HUES6 (cell line): ENCODE data around the gene ABHD10.
A peak's percentile ranks its signal among the peaks of the same experiment; 100 is the strongest.

Experiments used
- H3K27ac ChIP-seq: 2 replicates; pipeline ENCODE4 v1.7.0; 2013; ENCODE audit warnings: low read depth, mild to moderate bottlenecking, low read length, inconsistent platforms
- H3K27me3 ChIP-seq: 2 replicates; pipeline ENCODE4 v1.6.1; 2013; ENCODE audit warnings: low read length; ENCODE audit not compliant: control insufficient read depth, insufficient read depth
- H3K36me3 ChIP-seq: 2 replicates; pipeline ENCODE4 v1.6.1; 2013; ENCODE audit warnings: low read length; ENCODE audit not compliant: control insufficient read depth, insufficient read depth
- H3K4me1 ChIP-seq: 2 replicates; pipeline ENCODE4 v1.6.1; 2013; ENCODE audit warnings: low read length; ENCODE audit not compliant: control insufficient read depth, insufficient read depth
- H3K4me3 ChIP-seq: 2 replicates; pipeline ENCODE4 v1.5.1; 2013; ENCODE audit warnings: low read depth, low read length
- H3K9ac ChIP-seq: one replicate; pipeline ENCODE4 v1.6.1; 2013; ENCODE audit warnings: mild to moderate bottlenecking, low read length
- H3K9me3 ChIP-seq: 2 replicates; pipeline ENCODE4 v1.6.1; 2013; ENCODE audit warnings: low read depth, low read length; ENCODE audit not compliant: control insufficient read depth, insufficient read depth

The ABHD10 gene

DNA sequence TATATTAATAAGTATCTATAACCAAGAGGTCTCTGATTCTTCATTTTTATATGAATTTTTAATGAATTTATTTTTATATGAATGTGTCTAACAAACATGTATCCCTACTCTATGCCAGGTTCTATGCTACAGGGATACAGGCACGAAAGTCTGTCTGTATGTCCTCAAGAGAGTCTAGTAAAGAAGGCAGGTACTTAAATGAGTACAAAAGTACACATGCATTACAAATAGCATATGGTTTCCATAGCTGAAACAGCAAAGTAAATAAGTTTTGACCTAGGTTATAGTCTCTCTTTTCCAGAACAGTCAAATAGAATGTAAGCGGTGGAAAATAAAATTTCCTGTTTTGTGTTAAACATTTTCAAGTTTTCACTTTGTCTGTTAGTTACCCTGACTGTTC lies 13.3 kb upstream of the ABHD10 start:
- Histone ChIP-seq H3K9ac (no peak overlapping the region), H3K4me3 (no peak overlapping the region), H3K9me3 (no peaks in the 10 kb centered on the region), H3K4me1 (peaks cover 7% of the 10 kb centered on the region; the same call in 1 of the 2 replicates), H3K27me3 (no peaks in the 10 kb centered on the region), H3K36me3 (peaks cover 18% of the 10 kb centered on the region), H3K27ac (no peak overlapping the region)

DNA sequence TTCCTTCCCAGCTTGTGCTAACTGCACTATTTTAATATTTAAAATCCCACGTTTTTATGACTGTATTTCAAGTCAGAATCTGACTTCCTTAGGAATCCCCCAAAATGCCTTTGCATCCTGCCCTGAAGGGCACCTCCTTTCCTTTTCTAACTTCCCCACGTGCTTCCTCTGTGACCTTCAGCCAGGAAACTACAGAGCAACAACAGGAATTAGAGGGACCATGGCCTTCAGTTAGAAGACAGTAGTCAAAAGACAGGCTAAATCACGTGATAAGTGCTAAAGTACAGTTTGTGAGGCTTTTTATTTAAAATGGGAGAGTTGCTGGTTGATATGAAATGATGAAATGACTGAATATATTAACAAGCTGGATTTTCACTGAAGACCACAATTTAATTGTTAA lies 11.8 kb upstream of the ABHD10 start:
- H3K4me1 ChIP-seq: no peaks in the 10 kb centered on the region
- H3K9ac ChIP-seq: no peak overlapping the region
- no peaks in the 10 kb centered on the region for H3K9me3 ChIP-seq
- no peak overlapping the region for H3K27ac ChIP-seq
- H3K4me3 ChIP-seq: no peak overlapping the region
- peaks cover 18% of the 10 kb centered on the region for H3K36me3 ChIP-seq
- no peaks in the 10 kb centered on the region for H3K27me3 ChIP-seq

DNA sequence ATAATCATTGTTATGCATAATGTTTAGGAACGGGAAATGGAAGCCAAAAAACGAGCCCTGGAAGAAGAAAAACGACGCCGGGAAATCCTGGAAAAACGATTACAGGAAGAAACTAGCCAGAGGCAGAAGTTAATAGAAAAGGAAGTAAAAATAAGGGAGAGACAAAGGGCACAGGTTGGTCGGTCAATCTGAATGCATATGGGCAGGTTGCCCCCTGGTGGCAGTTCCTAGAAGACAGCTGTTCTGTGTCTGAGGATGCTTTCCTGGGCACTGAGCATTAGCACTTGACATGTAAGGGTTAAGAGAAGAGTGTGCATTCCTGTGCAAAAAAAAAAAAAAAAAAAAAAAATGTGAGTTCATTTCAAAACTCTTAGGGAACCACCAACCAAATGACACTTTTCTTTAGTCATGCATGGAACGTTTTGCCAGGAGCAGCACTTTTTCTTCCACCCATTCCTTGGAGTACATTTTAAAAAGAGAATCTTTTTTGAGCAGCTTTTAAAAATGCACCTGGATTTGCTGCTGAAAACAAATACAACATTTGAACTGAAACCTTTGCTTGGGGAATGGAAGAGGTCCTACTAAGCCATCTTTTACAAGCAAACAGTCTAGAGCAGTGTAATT lies 11.1 kb upstream of the ABHD10 start:
- no peaks in the 10 kb centered on the region for H3K9me3 ChIP-seq
- no peak overlapping the region for H3K27ac ChIP-seq
- H3K9ac ChIP-seq: no peak overlapping the region
- H3K36me3 ChIP-seq: peaks cover 18% of the 10 kb centered on the region
- no peaks in the 10 kb centered on the region for H3K4me1 ChIP-seq
- no peaks in the 10 kb centered on the region for H3K27me3 ChIP-seq
- no peak overlapping the region for H3K4me3 ChIP-seq

DNA sequence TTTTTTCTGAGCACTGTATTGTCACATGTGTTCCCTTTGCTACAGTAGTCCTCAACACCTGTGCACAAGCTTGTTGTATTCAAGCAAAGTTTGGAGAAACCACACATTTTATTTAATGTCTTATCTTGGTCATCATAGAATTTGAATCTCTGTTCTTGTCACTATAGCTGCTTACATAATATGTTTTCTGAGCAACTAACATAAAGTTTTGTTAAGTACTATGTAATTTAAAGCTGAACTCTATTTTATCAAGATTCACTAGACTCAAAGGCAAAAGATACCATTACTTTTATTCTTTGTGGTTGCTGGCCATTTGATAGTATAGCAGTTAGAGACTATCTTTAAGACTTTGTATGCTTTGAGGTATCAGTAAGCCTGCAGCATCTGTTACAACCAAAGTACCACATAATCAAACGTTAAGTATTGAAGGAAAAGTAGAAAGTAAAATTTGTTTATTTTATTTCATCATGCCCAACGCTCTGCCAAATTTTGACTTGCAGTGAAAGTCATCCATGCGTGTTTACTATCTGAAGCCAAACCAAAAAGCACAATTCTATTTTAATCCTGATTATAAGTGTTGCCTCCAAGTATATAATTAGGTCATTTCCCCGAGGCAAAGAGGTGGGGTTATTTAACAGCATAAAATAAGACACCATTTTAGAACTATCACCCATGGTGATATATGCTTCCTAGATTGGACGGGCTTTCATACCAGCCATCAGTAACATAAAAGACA lies 10.3 kb upstream of the ABHD10 start:
- H3K9ac ChIP-seq: no peak overlapping the region
- peaks cover 18% of the 10 kb centered on the region for H3K36me3 ChIP-seq
- H3K27me3 ChIP-seq: no peaks in the 10 kb centered on the region
- no peaks in the 10 kb centered on the region for H3K4me1 ChIP-seq
- no peak overlapping the region for H3K4me3 ChIP-seq
- H3K9me3 ChIP-seq: no peaks in the 10 kb centered on the region
- H3K27ac ChIP-seq: no peak overlapping the region

DNA sequence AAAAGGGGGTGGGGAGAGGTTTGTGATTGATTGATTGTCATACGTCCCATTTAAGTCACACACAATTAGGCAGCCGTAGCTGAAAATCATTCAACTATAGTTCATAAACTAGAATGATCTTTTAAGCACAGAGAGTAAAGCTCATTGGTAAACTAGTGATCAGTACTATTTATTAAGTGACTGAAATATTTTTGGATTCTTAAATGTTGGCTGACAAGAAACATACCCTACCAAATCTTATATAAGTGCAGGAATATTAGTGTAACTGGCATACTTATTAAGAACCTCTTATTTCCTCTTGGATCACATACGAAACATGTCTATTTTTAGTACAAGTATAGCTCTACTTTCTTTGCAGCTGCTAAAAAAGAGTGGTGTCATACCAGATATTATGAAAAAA lies 8.4 kb upstream of the ABHD10 start:
- Histone ChIP-seq H3K4me1 (no peaks in the 10 kb centered on the region), H3K27me3 (no peaks in the 10 kb centered on the region), H3K9me3 (no peaks in the 10 kb centered on the region), H3K4me3 (no peak overlapping the region), H3K9ac (no peak overlapping the region), H3K27ac (no peak overlapping the region), H3K36me3 (peaks cover 23% of the 10 kb centered on the region)

DNA sequence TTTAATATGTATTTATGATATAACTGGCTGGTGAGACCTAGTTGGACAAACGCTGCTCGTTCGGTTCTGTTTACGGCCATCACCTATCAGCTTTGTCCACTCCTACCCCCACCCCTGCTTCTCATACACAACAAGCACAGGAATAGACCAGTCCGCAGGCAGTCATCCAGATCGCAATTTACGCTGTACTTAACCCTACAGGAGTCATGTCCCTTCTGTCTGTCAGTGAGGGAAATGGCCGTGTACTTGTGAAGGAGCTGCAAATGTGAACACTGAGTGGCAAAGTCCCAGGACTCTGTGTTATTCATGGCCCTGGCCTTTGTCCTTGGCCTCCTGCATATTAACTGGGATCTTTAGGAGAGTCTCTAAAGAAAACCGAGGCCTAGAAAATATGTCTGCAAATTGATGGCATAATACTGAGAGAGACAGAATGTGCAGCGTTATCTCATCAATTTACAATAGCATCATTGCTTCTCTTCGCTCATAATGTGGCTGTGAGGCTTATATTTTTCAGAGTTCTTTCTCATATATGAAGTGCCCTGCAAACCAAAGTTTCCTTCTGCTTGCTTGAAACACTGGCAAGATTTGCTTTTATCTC lies 7.2 kb upstream of the ABHD10 start:
- Histone ChIP-seq H3K4me1 (no peaks in the 10 kb centered on the region), H3K36me3 (peaks cover 23% of the 10 kb centered on the region), H3K9me3 (no peaks in the 10 kb centered on the region), H3K27me3 (no peaks in the 10 kb centered on the region), H3K9ac (no peak overlapping the region), H3K4me3 (no peak overlapping the region), H3K27ac (no peak overlapping the region)

DNA sequence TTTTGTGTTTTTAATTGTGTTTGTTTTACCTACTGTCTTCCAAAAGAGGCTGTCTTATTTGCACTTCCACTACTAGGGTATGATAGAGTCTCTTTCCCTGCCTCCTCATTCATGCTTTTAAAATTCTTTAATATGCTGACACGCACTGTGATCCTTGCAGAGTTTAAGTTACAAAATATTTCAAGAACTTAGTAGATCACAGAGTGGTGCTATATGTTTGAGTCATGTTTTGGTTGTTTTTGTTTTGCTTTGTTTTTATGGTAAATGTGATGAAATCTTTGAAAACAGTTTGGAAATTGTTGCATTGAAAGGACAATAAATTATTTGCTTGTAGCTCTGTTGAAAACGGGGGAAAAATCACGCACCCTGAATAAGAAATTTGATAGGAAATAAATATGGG lies 5.9 kb upstream of the ABHD10 start:
- Histone ChIP-seq H3K4me1 (no peaks in the 10 kb centered on the region), H3K4me3 (no peak overlapping the region), H3K27me3 (no peaks in the 10 kb centered on the region), H3K9me3 (no peaks in the 10 kb centered on the region), H3K36me3 (peaks cover 23% of the 10 kb centered on the region), H3K27ac (no peak overlapping the region), H3K9ac (no peak overlapping the region)

DNA sequence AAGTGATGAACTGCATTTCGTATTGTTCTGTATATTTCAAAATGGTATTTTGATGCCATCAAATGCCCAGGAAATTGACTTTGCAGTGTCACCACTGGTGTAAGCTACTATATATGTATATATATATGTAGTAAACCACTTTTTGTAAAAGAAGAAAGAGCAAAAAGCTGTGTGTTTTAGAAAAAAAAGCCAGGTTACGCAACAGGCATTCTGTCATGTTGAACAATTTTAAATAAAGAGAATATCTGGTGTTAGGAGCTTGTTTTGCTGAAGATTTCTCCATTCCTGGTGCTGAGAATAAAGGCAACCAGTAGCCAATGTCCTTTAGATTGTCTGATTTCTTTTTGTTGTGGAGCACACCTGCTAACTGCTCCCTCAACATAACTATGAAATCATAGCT lies 3.7 kb upstream of the ABHD10 start:
- H3K36me3 ChIP-seq: peaks cover 8% of the 10 kb centered on the region
- no peak overlapping the region for H3K9ac ChIP-seq
- H3K27me3 ChIP-seq: no peaks in the 10 kb centered on the region
- 0 out of 2 replicates have a peak, but pooled peaks cover 5% of the 10 kb centered on the region for H3K4me1 ChIP-seq
- H3K27ac ChIP-seq: no peak overlapping the region
- no peak overlapping the region for H3K4me3 ChIP-seq
- no peaks in the 10 kb centered on the region for H3K9me3 ChIP-seq

DNA sequence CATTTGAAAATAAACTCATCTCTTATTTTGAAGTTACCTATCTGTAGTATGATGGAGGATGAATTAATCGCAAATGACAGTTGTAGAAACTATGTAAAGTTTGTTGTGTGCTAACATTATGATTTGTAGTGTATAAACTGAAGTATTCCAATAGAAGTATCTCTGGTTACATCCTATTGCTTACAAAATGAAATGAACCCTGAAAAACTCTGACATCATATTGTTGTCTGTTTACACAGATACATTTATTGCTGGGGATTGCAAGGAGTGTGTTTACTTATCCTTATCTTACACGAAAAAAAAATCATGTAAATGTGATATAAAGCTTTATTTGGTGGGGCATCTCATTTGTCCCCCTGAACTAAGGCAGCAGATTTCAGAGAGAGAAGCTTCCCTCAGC lies 2.6 kb upstream of the ABHD10 start:
- Histone ChIP-seq H3K4me3 (no peak overlapping the region), H3K36me3 (peaks cover 5% of the 10 kb centered on the region; the same call in 1 of the 2 replicates), H3K27me3 (no peaks in the 10 kb centered on the region), H3K9ac (no peak overlapping the region), H3K27ac (no peak overlapping the region), H3K4me1 (0 out of 2 replicates have a peak, but pooled peaks cover 6% of the 10 kb centered on the region), H3K9me3 (no peaks in the 10 kb centered on the region)

DNA sequence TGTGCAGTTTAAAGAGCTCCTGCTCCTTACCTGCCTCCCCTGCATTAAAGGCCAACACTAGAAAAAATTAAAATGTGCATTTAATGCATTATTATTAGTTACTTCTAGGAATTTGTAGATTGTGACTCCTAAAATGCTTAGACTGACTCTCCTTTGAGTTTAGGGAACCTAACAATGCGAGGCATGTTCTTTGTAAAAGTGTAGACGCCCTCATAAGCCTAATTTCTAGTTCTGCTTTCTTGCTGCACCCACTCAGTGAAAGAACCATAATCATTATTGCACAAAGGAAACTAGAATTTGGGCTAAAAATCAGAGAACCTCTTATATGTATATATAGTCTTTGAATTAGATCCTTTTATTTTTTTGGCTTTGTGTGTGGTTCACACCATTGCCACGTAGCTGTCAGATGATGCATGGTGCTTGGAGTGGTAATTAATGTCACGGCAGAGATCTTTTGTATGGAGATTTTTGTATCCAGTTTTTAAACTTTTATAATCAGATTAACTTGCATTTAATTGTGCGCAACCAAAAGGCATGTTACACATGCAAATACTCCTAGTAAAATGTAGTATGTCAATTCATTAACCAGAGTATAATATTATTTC lies 710 bp downstream of the ABHD10 start:
- peak overlapping the region; percentile 87 for H3K9ac ChIP-seq
- H3K27me3 ChIP-seq: no peaks in the 10 kb centered on the region
- H3K4me3 ChIP-seq: peak overlapping the region; percentile 91
- H3K36me3 ChIP-seq: no peaks in the 10 kb centered on the region
- 0 out of 2 replicates have a peak, but pooled peaks cover 6% of the 10 kb centered on the region for H3K4me1 ChIP-seq
- no peaks in the 10 kb centered on the region for H3K9me3 ChIP-seq
- peak overlapping the region; percentile 75; the same call in 1 of the 2 replicates for H3K27ac ChIP-seq
